ENCODE data around the gene SLC39A9. TPM values are rescaled to one million over a fixed set of nuclear protein-coding genes. Genes with fewer than 3 reads are reported as not detected.
A peak's percentile ranks its signal among the peaks of the same experiment; 100 is the strongest.
"Not testable (repeated sequence)": the region's sequence is repeated elsewhere in the genome, so short reads cannot be mapped to it uniquely, and the experiment has no call there.

Gene SLC39A9
- total RNA-seq, 2 experiments from 2014 or later: 39.8 to 40.5 TPM

DNA sequence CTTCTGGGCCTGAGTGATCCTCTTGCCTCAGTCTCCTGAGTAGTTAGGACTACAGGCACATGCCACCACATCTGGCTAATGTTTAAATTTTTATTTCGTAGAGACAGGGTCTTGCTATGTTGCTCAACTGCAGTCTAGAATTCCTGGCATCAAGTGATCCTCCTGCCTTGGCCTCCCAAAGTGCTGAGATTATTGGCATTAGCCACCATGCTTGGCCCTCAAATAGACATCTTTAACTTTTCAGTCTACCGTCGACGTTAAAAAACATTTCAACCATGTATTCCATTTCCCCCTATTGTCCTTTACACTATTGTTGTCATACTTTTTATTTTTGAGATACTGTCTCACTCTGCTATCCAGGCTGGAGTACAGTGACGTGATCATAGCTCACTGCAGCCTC lies 22.8 kb upstream of the SLC39A9 start:
- Mint-ChIP-seq H3K9me3 (no peaks in the 10 kb centered on the region), H3K27me3 (no peaks in the 10 kb centered on the region), H3K4me1 (peaks cover 13% of the 10 kb centered on the region), H3K27ac (no peak overlapping the region), H3K4me3 (no peak overlapping the region), H3K36me3 (peaks cover 52% of the 10 kb centered on the region)
- ATAC-seq (ENCODE audit: low read depth) (no peak), DNase-seq (no peak)
- POLR2A ChIA-PET: no interaction called here

DNA sequence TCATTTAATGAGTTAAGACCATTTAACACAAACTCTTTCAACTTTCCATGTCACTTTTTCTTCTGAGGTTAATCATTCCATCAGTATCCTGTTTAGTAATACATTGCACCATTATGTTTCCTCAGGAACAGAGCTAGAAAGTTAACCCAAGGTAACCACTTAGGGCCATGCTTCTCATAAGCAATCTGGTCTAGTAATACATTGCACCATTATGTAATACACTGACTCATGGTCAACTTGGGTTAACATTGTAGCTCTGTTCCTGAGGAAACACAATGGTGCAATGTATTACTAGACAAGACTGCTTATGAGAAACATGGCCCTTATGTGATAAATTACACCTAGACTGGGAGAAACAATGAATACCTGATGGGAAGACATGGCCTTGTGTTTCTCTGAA lies 22.1 kb upstream of the SLC39A9 start:
- ATAC-seq (ENCODE audit: low read depth) (no peak), DNase-seq (no peak)
- POLR2A ChIA-PET: no interaction called here
- H3K4me3 Mint-ChIP-seq: no peak overlapping the region
- no peaks in the 10 kb centered on the region for H3K27me3 Mint-ChIP-seq
- H3K9me3 Mint-ChIP-seq: no peaks in the 10 kb centered on the region
- H3K36me3 Mint-ChIP-seq: peaks cover 54% of the 10 kb centered on the region
- H3K4me1 Mint-ChIP-seq: peaks cover 13% of the 10 kb centered on the region
- no peak overlapping the region for H3K27ac Mint-ChIP-seq

DNA sequence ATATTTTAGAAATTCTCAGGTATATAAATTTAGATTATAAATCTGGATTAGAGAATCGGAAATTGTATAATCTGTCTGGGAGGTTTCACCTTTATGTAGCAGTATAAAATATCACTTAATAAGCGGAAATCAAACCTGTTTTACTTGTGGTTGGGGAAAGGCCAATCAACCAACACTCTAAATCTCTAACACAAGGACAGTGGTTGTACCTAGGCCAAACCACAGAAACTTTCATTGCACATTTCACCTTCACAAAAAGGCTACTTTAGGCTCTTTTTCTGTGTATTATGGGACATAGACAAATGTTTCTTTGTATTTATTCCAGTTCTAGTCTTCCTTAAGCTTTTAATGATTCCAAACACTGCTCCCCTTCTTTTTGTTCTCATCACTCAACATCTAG lies 20.2 kb upstream of the SLC39A9 start:
- POLR2A ChIA-PET: no interaction called here
- no peak for ATAC-seq (ENCODE audit: low read depth)
- Mint-ChIP-seq H3K4me1 (peaks cover 13% of the 10 kb centered on the region), H3K36me3 (peaks cover 52% of the 10 kb centered on the region), H3K9me3 (peaks cover 1% of the 10 kb centered on the region), H3K27ac (no peak overlapping the region), H3K27me3 (no peaks in the 10 kb centered on the region), H3K4me3 (no peak overlapping the region)
- no peak for DNase-seq

DNA sequence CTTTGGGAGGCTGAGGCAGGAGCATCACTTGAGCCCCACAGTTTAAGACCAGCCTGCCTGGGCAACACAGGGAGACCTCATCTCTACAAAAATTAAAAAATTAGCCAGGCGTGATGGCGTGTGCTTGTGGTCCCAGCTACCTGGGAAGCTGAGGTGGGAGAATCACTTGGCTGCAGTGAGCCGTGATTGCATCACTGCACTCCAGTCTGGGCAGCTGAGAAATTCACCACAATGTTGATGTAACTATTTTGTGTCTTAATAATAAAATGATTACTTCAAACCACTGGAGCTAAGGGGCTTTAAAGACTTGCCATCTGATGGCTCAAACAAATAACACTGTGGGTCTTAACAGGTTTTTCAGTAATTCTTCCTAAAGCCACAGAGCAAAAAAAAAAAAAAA lies 11.2 kb upstream of the SLC39A9 start:
- DNase-seq (no peak), ATAC-seq (ENCODE audit: low read depth) (no peak)
- Mint-ChIP-seq H3K4me3 (no peak overlapping the region), H3K4me1 (peaks cover 29% of the 10 kb centered on the region), H3K27me3 (no peaks in the 10 kb centered on the region), H3K27ac (no peak overlapping the region), H3K9me3 (peaks cover 1% of the 10 kb centered on the region), H3K36me3 (peaks cover 51% of the 10 kb centered on the region)
- POLR2A ChIA-PET: interaction anchor here (0.6 to 1.7 kb wide), 2 partner anchors 11 to 458 kb away, joined by 4 to 6 read pairs; partner anchors contain the start of genes ERH and SLC39A9

DNA sequence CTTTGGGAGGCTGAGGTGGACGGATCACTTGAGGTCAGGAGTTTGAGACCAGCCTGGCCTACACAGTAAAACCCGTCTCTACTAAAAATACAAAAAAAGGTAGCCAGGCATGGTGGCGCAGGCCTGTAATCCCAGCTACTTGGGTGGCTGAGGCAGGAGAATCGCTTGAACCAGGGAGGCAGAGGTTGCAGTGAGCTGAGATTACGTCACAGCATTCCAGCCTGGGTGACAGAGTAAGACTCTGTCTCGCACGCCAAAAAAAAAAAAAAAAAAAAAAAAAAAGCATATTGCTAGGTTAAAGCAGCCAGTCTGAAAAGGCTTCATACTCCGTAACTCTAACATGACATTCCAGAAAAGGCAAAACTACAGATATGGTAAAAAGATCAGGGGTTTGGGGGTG lies 7.1 kb upstream of the SLC39A9 start:
- POLR2A ChIA-PET: interaction anchor here (0.7 kb wide), 1 partner anchor 14 kb away, joined by 8 read pairs; no protein-coding TSS in a partner anchor
- ATAC-seq (ENCODE audit: low read depth); H3K4me3 Mint-ChIP-seq; H3K9me3 Mint-ChIP-seq; H3K27ac Mint-ChIP-seq; DNase-seq; H3K27me3 Mint-ChIP-seq: not testable (repeated sequence)
- H3K36me3 Mint-ChIP-seq: peaks cover 60% of the 10 kb centered on the region
- H3K4me1 Mint-ChIP-seq: peaks cover 44% of the 10 kb centered on the region

DNA sequence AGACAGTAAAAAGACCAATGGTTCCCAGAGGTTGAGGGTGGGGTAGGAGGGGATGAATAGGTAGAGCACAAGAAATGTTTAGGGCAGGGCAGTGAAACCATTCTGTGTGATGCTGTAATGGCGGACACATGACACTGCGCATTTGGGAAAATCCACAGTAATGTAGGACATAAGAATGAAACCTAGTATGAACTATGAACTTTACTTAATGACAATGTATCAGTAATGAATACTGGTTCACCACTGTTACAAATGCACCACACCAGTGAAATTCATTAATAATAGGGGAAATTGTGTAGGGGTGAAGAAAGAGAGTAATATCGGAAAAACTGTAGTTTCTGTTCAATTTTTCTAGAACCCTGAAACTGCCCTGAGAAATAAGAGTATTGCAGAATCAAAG lies 6.0 kb upstream of the SLC39A9 start:
- no peaks in the 10 kb centered on the region for H3K9me3 Mint-ChIP-seq
- peak overlapping the region; percentile 10 for H3K4me3 Mint-ChIP-seq
- H3K27me3 Mint-ChIP-seq: no peaks in the 10 kb centered on the region
- ATAC-seq (ENCODE audit: low read depth): no peak
- H3K27ac Mint-ChIP-seq: no peak overlapping the region
- peaks cover 49% of the 10 kb centered on the region for H3K4me1 Mint-ChIP-seq
- peaks cover 59% of the 10 kb centered on the region for H3K36me3 Mint-ChIP-seq
- no peak for DNase-seq
- POLR2A ChIA-PET: no interaction called here

DNA sequence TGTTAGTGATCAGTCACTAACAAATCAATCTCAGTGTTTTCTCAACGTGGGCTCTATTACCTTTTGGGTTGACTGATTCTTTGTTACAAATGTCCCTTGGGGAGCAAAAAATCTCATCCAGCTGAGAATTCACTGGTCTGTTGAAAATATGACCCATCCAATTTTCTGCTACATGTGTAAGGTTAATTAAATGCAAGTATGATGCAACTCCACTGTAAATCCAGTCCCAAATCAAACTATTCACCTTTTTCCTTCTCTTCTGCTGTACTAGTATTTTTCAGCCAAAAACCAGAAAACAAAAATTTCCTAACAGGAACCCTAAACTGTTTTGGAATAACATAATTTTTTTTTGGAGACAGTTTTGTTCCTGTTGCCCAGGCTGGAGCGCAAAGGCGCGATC lies 2.6 kb upstream of the SLC39A9 start:
- POLR2A ChIA-PET: no interaction called here
- H3K4me3 Mint-ChIP-seq: peak overlapping the region; percentile 99
- H3K36me3 Mint-ChIP-seq: peaks cover 42% of the 10 kb centered on the region
- H3K4me1 Mint-ChIP-seq: peaks cover 57% of the 10 kb centered on the region
- ATAC-seq (ENCODE audit: low read depth) (no peak), DNase-seq (no peak)
- H3K27ac Mint-ChIP-seq: no peak overlapping the region
- no peaks in the 10 kb centered on the region for H3K27me3 Mint-ChIP-seq
- H3K9me3 Mint-ChIP-seq: no peaks in the 10 kb centered on the region

DNA sequence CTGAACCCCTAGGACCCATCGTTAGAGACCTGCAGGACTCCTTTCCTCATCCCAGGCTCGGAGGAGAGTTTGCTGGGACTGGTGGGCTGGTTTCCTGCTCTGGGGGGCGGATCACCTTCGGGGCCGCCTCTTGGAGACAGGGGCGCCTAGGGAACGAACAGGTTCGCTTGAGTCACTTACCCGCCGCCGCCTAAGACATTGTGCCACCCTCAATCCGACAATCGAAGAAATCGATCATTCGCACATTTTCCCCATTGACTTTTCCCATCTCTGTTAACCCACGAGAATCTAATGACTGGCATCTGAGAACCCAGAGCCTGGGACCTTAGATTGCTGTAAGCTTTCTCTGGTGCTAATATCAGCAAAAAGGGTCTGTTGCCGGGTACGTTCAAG lies 322 bp downstream of the SLC39A9 start:
- peaks cover 31% of the 10 kb centered on the region for H3K36me3 Mint-ChIP-seq
- H3K9me3 Mint-ChIP-seq: no peaks in the 10 kb centered on the region
- peaks cover 48% of the 10 kb centered on the region for H3K4me1 Mint-ChIP-seq
- DNase-seq: no peak
- H3K27ac Mint-ChIP-seq: peak overlapping the region; percentile 100
- POLR2A ChIA-PET: interaction anchor here (0.6 to 2.5 kb wide), 7 partner anchors 41 to 1115 kb away, joined by 3 to 17 read pairs (median 4); partner anchors contain the start of gene DCAF5
- ATAC-seq (ENCODE audit: low read depth): peak; percentile 25
- H3K4me3 Mint-ChIP-seq: peak overlapping the region; percentile 99
- no peaks in the 10 kb centered on the region for H3K27me3 Mint-ChIP-seq

DNA sequence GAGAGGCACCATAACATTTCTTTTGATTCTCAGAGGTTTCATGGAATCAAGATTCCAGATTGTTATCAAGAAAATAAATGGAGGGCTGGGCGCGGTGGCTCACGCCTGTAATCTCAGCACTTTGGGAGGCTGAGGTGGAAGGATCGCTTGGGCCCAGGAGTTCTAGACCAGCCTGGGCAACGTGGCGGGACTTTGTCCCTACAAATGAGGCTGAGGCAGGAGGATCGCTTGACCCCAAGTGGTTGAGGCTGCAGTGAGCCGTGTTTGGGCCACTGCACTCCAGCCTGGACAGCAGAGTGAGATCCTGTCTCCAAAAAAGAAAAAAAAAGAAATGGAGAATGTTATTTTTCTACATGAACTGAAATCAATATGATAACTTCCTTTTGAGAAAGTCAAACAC lies 1.3 kb downstream of the SLC39A9 start:
- peaks cover 48% of the 10 kb centered on the region for H3K4me1 Mint-ChIP-seq
- no peaks in the 10 kb centered on the region for H3K9me3 Mint-ChIP-seq
- ATAC-seq (ENCODE audit: low read depth) (no peak), DNase-seq (no peak)
- peak overlapping the region; percentile 99 for H3K4me3 Mint-ChIP-seq
- H3K36me3 Mint-ChIP-seq: peaks cover 30% of the 10 kb centered on the region
- POLR2A ChIA-PET: no interaction called here
- no peaks in the 10 kb centered on the region for H3K27me3 Mint-ChIP-seq
- H3K27ac Mint-ChIP-seq: peak overlapping the region; percentile 100

DNA sequence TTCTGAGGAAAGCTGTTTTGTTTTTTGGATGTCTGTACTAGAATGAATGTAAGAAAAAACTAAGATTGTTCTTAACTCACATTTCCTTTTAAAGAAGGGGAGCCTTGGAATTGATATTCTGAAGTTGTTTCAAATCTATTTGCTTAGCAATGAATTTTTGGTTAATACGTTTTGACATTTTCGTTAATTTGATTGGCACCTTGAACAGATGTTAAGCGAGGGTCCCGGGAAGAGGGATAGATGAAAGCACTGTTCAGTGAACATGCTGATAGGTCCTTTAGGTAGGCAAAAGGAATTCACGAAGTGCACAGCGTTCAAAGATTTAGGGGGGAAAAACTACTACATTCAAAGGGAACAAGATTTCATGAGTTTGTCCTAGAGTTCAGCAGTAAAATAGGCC lies 1.7 kb downstream of the SLC39A9 start:
- Mint-ChIP-seq H3K9me3 (no peaks in the 10 kb centered on the region), H3K27ac (peak overlapping the region; percentile 100), H3K4me1 (peaks cover 46% of the 10 kb centered on the region), H3K36me3 (peaks cover 29% of the 10 kb centered on the region), H3K27me3 (no peaks in the 10 kb centered on the region), H3K4me3 (peak overlapping the region; percentile 99)
- DNase-seq (no peak), ATAC-seq (ENCODE audit: low read depth) (no peak)
- POLR2A ChIA-PET: no interaction called here

DNA sequence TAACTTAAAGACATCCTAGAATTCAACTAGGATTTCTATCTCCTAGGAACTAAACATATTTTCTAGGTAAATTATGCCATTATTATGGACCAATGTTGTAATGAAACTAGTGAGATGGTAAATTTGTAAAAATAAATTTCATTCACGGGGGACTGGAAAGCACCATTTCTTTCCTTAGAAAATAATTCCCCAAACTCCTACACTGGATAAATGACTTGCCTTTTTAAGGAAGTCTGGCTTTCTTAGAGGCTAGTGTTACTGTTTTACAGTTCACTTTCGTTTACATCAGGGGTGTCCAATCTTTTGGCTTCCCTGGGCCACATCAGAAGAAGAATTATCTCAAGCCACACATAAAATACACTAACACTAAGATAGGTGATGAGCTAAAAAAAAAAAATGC lies 3.3 kb downstream of the SLC39A9 start:
- no peaks in the 10 kb centered on the region for H3K9me3 Mint-ChIP-seq
- ATAC-seq (ENCODE audit: low read depth) (no peak), DNase-seq (no peak)
- H3K4me1 Mint-ChIP-seq: peaks cover 29% of the 10 kb centered on the region
- peaks cover 19% of the 10 kb centered on the region for H3K36me3 Mint-ChIP-seq
- no peaks in the 10 kb centered on the region for H3K27me3 Mint-ChIP-seq
- no peak overlapping the region for H3K4me3 Mint-ChIP-seq
- POLR2A ChIA-PET: interaction anchor here (1.0 kb wide), 1 partner anchor 64 kb away, joined by 3 read pairs; no protein-coding TSS in a partner anchor
- H3K27ac Mint-ChIP-seq: no peak overlapping the region

DNA sequence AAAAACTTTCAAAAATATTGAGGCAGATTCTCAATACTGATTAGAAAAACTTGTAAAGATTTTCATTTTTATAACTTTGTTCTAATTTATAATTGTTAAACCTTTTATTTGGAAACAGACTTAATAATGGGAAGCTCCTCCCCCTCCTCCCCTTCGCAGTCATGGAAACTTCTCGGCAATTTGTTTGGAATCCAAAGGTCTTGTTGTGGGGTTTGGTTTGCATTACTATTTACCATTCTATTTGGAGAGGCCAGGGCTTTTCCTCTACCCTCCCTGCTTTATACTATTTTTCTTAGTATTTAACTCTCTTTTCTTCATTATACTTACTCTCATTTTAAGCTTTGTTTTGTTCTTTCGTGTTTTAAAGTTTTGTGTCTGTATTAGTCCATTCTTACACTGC lies 6.0 kb downstream of the SLC39A9 start:
- Mint-ChIP-seq H3K36me3 (peaks cover 12% of the 10 kb centered on the region), H3K4me3 (no peak overlapping the region), H3K4me1 (peaks cover 27% of the 10 kb centered on the region), H3K27me3 (no peaks in the 10 kb centered on the region), H3K27ac (no peak overlapping the region), H3K9me3 (no peaks in the 10 kb centered on the region)
- POLR2A ChIA-PET: interaction anchor here (0.9 to 1.4 kb wide), 2 partner anchors 9 to 143 kb away, joined by 3 to 4 read pairs; no protein-coding TSS in a partner anchor
- DNase-seq (no peak), ATAC-seq (ENCODE audit: low read depth) (no peak)

DNA sequence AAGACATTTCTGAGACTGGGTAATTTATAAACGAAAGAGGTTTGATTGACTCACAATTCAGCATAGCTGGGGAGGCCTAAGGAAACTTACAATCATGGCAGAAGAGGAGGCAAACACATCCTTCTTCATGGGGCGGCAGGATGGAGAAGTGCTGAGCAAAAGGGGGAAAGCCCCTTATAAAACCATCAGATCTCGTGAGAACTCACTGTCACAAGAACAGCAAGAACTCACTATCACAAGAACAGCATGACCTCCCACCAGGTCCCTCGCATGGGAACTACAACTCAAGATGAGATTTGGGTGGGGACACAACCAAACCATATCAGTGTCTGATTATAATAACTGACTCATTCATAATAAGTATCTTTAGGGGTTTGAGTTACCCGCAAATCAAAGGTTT lies 6.4 kb downstream of the SLC39A9 start:
- H3K4me3 Mint-ChIP-seq: no peak overlapping the region
- DNase-seq (no peak), ATAC-seq (ENCODE audit: low read depth) (no peak)
- H3K4me1 Mint-ChIP-seq: peaks cover 25% of the 10 kb centered on the region
- no peaks in the 10 kb centered on the region for H3K9me3 Mint-ChIP-seq
- no peak overlapping the region for H3K27ac Mint-ChIP-seq
- POLR2A ChIA-PET: no interaction called here
- H3K36me3 Mint-ChIP-seq: peaks cover 12% of the 10 kb centered on the region
- no peaks in the 10 kb centered on the region for H3K27me3 Mint-ChIP-seq

DNA sequence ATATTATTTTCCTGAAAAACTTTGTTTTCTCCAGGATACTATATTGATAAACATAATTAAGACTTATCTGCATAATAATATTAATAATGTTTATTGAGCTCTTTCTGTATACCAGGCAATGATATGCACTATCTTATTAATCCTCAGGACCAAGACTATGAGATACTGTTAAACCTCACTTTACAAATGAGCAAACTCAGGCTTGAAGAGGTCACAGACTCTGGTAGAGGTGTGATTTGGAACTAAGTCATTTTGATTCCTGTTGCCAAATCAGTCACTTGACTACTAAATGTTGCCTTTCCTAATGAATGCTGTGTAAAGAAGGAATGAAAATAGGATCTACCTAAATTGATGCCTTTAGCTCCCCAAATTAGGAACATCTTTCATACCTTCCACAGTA lies 7.3 kb downstream of the SLC39A9 start:
- Mint-ChIP-seq H3K36me3 (peaks cover 12% of the 10 kb centered on the region), H3K9me3 (no peaks in the 10 kb centered on the region), H3K27ac (no peak overlapping the region), H3K4me3 (no peak overlapping the region), H3K27me3 (no peaks in the 10 kb centered on the region), H3K4me1 (peaks cover 17% of the 10 kb centered on the region)
- DNase-seq: no peak
- POLR2A ChIA-PET: interaction anchor here (0.6 kb wide), 1 partner anchor 15 kb away, joined by 8 read pairs; no protein-coding TSS in a partner anchor
- no peak for ATAC-seq (ENCODE audit: low read depth)
